Astrocyte (in vitro differentiated cells and primary cell): Measurements from ENCODE around the gene FSTL5.

ENCODE experiments used
- EZH2 ChIP-seq: IDR thresholded peaks from 2 replicates; pipeline ENCODE4 v1.6.1; 2012; ENCODE audit warnings: mild to moderate bottlenecking, low read length, inconsistent platforms; ENCODE audit not compliant: insufficient read depth
- TF ChIP-seq, protein P1 (sequence below): IDR thresholded peaks from 2 replicates; pipeline ENCODE4 v1.5.1; 2011; ENCODE audit warnings: low read depth, mild to moderate bottlenecking, inconsistent platforms, low read length, moderate library complexity; ENCODE audit not compliant: insufficient read depth

DNA sequence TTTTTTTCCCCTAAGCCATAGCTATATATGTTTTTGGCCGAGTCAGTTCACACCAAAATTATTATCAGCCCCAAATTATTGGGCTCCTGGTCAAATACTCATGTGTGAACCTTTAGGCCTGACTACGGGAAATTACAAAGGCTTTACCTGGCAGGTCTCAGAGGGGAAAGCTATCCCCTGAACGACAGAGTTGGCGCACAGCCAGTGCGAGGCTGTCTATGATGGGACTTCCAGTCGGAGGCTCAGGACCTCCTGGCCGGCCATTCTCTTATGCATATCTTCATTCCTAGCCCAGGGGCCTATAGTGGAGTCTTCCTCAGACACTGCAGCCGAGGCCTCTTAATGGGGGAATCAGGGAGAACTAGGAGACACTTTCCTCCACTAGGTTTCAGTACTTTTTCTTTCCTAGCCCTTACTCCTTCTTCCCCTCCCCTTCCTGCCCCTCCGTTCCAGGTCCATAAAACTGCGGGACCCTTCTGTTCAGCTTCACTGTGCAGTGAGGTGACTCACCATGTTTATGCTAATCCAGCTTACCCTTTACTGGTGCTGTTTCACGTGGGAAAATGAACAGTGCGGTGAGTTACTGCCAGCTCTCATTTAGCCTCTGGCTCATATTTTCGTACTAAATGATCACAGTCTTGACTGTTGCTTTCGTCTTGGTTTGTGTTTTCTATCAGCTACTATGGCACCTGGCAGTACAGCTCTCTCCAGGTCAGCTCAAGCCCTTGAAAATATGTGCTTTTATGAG, 533.9 kb downstream of the FSTL5 start:
- TF ChIP-seq, protein P1, sequence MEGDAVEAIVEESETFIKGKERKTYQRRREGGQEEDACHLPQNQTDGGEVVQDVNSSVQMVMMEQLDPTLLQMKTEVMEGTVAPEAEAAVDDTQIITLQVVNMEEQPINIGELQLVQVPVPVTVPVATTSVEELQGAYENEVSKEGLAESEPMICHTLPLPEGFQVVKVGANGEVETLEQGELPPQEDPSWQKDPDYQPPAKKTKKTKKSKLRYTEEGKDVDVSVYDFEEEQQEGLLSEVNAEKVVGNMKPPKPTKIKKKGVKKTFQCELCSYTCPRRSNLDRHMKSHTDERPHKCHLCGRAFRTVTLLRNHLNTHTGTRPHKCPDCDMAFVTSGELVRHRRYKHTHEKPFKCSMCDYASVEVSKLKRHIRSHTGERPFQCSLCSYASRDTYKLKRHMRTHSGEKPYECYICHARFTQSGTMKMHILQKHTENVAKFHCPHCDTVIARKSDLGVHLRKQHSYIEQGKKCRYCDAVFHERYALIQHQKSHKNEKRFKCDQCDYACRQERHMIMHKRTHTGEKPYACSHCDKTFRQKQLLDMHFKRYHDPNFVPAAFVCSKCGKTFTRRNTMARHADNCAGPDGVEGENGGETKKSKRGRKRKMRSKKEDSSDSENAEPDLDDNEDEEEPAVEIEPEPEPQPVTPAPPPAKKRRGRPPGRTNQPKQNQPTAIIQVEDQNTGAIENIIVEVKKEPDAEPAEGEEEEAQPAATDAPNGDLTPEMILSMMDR, result no peak
- TF ChIP-seq EZH2, result no peak
